Mammary epithelial cell (primary cell): Measurements from ENCODE around the gene PTPN13.

Experiments used
- EZH2 ChIP-seq: IDR thresholded peaks from 2 replicates; pipeline ENCODE4 v1.6.1; 2012; ENCODE audit warnings: low read length, inconsistent platforms, borderline replicate concordance
- TF ChIP-seq, protein P1 (sequence below), 2 donors: IDR thresholded peaks in 1 of 2; conservative IDR thresholded peaks in 1 of 2; 2 replicates each; pipeline ENCODE4 v1.5.1; 2011 to 2012; ENCODE audit warnings: inconsistent platforms in 2 of 2, low read length in 2 of 2, mild to moderate bottlenecking in 2 of 2, control low read depth in 1 of 2, low read depth in 1 of 2; ENCODE audit not compliant: insufficient read depth in 1 of 2; ENCODE audit errors: extremely low read depth in 1 of 2

DNA sequence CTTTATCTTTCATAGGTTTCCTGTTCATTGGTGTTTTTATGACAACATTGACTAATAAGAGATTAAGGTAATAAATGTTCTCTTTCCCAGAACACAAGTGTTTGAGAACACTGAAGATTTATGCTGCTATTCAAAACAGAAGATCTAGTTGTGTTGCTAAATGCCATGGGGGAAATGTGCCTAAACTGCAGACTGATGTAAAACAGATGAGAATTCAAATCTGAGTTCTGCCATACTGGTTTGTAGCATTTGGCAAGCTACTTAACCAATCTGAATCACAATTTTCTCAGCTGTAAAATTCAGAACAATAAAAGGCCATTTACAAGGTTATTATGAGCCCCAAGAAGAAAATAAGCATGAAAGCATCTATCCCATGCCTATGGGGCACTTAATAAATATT, 252.8 kb downstream of the PTPN13 start:
- TF ChIP-seq, protein P1, sequence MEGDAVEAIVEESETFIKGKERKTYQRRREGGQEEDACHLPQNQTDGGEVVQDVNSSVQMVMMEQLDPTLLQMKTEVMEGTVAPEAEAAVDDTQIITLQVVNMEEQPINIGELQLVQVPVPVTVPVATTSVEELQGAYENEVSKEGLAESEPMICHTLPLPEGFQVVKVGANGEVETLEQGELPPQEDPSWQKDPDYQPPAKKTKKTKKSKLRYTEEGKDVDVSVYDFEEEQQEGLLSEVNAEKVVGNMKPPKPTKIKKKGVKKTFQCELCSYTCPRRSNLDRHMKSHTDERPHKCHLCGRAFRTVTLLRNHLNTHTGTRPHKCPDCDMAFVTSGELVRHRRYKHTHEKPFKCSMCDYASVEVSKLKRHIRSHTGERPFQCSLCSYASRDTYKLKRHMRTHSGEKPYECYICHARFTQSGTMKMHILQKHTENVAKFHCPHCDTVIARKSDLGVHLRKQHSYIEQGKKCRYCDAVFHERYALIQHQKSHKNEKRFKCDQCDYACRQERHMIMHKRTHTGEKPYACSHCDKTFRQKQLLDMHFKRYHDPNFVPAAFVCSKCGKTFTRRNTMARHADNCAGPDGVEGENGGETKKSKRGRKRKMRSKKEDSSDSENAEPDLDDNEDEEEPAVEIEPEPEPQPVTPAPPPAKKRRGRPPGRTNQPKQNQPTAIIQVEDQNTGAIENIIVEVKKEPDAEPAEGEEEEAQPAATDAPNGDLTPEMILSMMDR (conservative IDR thresholded peaks at IDR 0.05 in 1 of 2, IDR thresholded peaks at IDR 0.05 in 1 of 2; ENCODE audit: extremely low read depth in 1 of 2, insufficient read depth in 1 of 2, low read depth in 1 of 2, low read length in 2 of 2), result no peak
- no peak for TF ChIP-seq EZH2
